K562 (cell line): ENCODE data around the gene CUX1. TPM values are rescaled to one million over a fixed set of nuclear protein-coding genes. Genes with fewer than 3 reads are reported as not detected.

Experiments used
- ATAC-seq: fragments of 200-7000 bp; cut with Tn5 transposase; 3 replicates; pipeline ENCODE4 v1.9.1; 2020; ENCODE audit warnings: moderate library complexity
- BruUV-seq: library from RNA; stranded (reverse); fragments of 400-500 nt; replicated peaks from 2 replicates; lab custom pipeline; 2021; lab: Mats Ljungman, UMichigan
- CTCF ChIA-PET: fragments of 300-600 bp; formaldehyde crosslinking; extraction: SDS; loops from one replicate; lab custom pipeline; 2021; ENCODE audit warnings: low intra/inter-chr PET ratio; lab: Yijun Ruan, JAX
- POLR2A ChIA-PET: fragments of 300-600, 350-650 bp; sonication (Branson Sonifier 250); formaldehyde crosslinking; extraction: SDS; loops from one replicate; lab custom pipeline; 2021; ENCODE audit warnings: antibody characterized with exemption, inconsistent platforms; lab: Yijun Ruan, JAX
- DNase-seq, 4 experiments: peaks; one replicate each; pipeline versions ENCODE4 v3.0.0 to v3.0.0-alpha.2; 2011 to 2018; ENCODE audit warnings: low spot score in 3 of 4, mixed read lengths in 3 of 4; ENCODE audit errors: extremely low read depth in 1 of 4
- FAIRE-seq: peaks from 2 replicates; lab custom pipeline; 2011; peaks lifted over from hg19 to GRCh38; lab: Jason Lieb, UNC
- H2AFZ ChIP-seq: 2 replicates; pipeline ENCODE4 v1.6.0; 2011; ENCODE audit warnings: low read depth, low read length, control low read depth, inconsistent platforms
- H3K27ac ChIP-seq: fragments of 200-600 bp; 3 replicates; pipeline ENCODE4 v1.8.0; 2011; ENCODE audit warnings: low read depth, mild to moderate bottlenecking, control low read depth, inconsistent platforms, low read length, moderate library complexity, mixed read lengths; ENCODE audit errors: extremely low read depth
- H3K27me3 ChIP-seq, 2 experiments: fragments of 300-600 bp in 1 of 2; 2 replicates in 1 of 2; 3 replicates in 1 of 2; pipeline versions ENCODE4 v1.6.0 to v1.8.0; 2011; ENCODE audit warnings: inconsistent platforms in 2 of 2, low read length in 2 of 2, mild to moderate bottlenecking in 1 of 2, mixed read lengths in 1 of 2, moderate library complexity in 1 of 2; ENCODE audit not compliant: control insufficient read depth in 2 of 2, insufficient read depth in 2 of 2
- H3K36me3 ChIP-seq: fragments of 300-600 bp; 3 replicates; pipeline ENCODE4 v1.8.0; 2011; ENCODE audit warnings: mild to moderate bottlenecking, low read length, inconsistent platforms; ENCODE audit not compliant: control insufficient read depth, insufficient read depth
- H3K4me1 ChIP-seq, 2 experiments: fragments of 200-600 bp in 1 of 2; replicated peaks in 1 of 2; 2 replicates in 1 of 2; 3 replicates in 1 of 2; pipeline versions ENCODE4 v1.5.1 to v1.8.0; 2011; ENCODE audit warnings: inconsistent platforms in 2 of 2, low read length in 2 of 2, mild to moderate bottlenecking in 1 of 2, mixed read lengths in 1 of 2, moderate library complexity in 1 of 2; ENCODE audit not compliant: control insufficient read depth in 2 of 2, insufficient read depth in 2 of 2
- H3K4me2 ChIP-seq: 2 replicates; pipeline ENCODE4 v1.6.1; 2011; ENCODE audit warnings: low read length, control low read depth, inconsistent platforms, mixed read lengths; ENCODE audit not compliant: insufficient read depth
- H3K4me3 ChIP-seq: fragments of 200-600 bp; sonication (generic), shearing (Covaris generic); 2 replicates; pipeline ENCODE4 v1.5.1; 2016; ENCODE audit warnings: control low read depth, inconsistent platforms
- H3K79me2 ChIP-seq: fragments of 200-600 bp; 3 replicates; pipeline ENCODE4 v1.8.0; 2011; ENCODE audit warnings: low read length, inconsistent platforms; ENCODE audit not compliant: control insufficient read depth, insufficient read depth
- H3K9ac ChIP-seq, 2 experiments: 2 replicates each; pipeline versions ENCODE4 v1.6.0 to v1.6.1; 2011; ENCODE audit warnings: low read depth in 2 of 2, low read length in 2 of 2, control low read depth in 1 of 2, inconsistent platforms in 1 of 2, mild to moderate bottlenecking in 1 of 2, mixed read lengths in 1 of 2; ENCODE audit not compliant: insufficient read depth in 1 of 2
- H3K9me1 ChIP-seq: one replicate; pipeline ENCODE4 v1.6.0; 2011; ENCODE audit warnings: inconsistent platforms, mild to moderate bottlenecking, low read length, moderate library complexity; ENCODE audit not compliant: control insufficient read depth, insufficient read depth
- H3K9me3 ChIP-seq: replicated peaks from 2 replicates; pipeline ENCODE4 v1.5.1; 2011; ENCODE audit warnings: low read depth, low read length, inconsistent platforms; ENCODE audit not compliant: control insufficient read depth, insufficient read depth
- H4K20me1 ChIP-seq: replicated peaks from 2 replicates; pipeline ENCODE4 v1.6.1; 2011; ENCODE audit warnings: low read length, inconsistent platforms, mixed read lengths; ENCODE audit not compliant: control insufficient read depth, insufficient read depth
- ADNP ChIP-seq: fragments of 200-800 bp; sonication (Bioruptor generic); IDR thresholded peaks from 2 replicates; pipeline ENCODE4 v1.6.1; 2016; ENCODE audit warnings: missing genetic modification characterization, missing compliant biosample characterization
- BRF1 ChIP-seq: IDR thresholded peaks from 3 replicates; pipeline ENCODE4 v1.6.1; 2011; ENCODE audit warnings: borderline replicate concordance, mild to moderate bottlenecking; ENCODE audit not compliant: insufficient read length; ENCODE audit errors: extremely low read depth
- CBX3 ChIP-seq, 2 experiments: IDR thresholded peaks; 1 replicate in 1 of 2; 2 replicates in 1 of 2; pipeline ENCODE4 v1.6.1; 2012; ENCODE audit warnings: inconsistent platforms in 2 of 2, low read length in 2 of 2, borderline replicate concordance in 1 of 2, control low read depth in 1 of 2
- FOXM1 ChIP-seq, 2 experiments: fragments of 450-650 bp in 1 of 2; sonication (generic) in 1 of 2; formaldehyde crosslinking in 1 of 2; IDR thresholded peaks; 2 replicates each; pipeline versions ENCODE4 v1.6.1 to v1.9.0; 2017 to 2022; ENCODE audit warnings: low read depth in 2 of 2, mild to moderate bottlenecking in 2 of 2, missing genetic modification reagents in 1 of 2, moderate library complexity in 1 of 2
- HBP1 ChIP-seq: fragments of 450-650 bp; formaldehyde crosslinking; IDR thresholded peaks from 2 replicates; pipeline ENCODE4 v1.4.0; 2022; ENCODE audit warnings: missing genetic modification characterization
- IRF9 ChIP-seq: fragments of 450-650 bp; IDR thresholded peaks from 2 replicates; pipeline ENCODE4 v1.6.1; 2016; ENCODE audit warnings: missing biosample characterization, missing genetic modification characterization
- MED1 ChIP-seq: sonication (generic); formaldehyde crosslinking; IDR thresholded peaks from 2 replicates; pipeline ENCODE4 v1.8.1; 2023; ENCODE audit warnings: missing genetic modification reagents, borderline replicate concordance
- MTA1 ChIP-seq: fragments of 450-650 bp; IDR thresholded peaks from 2 replicates; pipeline ENCODE4 v1.6.1; 2017; ENCODE audit warnings: borderline replicate concordance
- PURB ChIP-seq: sonication (generic); formaldehyde crosslinking; IDR thresholded peaks from 2 replicates; pipeline ENCODE4 v1.9.0; 2021; ENCODE audit warnings: low read depth, mild to moderate bottlenecking, missing genetic modification reagents
- ZBTB2 ChIP-seq: fragments of 450-650 bp; IDR thresholded peaks from 2 replicates; pipeline ENCODE4 v1.6.1; 2016; ENCODE audit warnings: antibody characterized with exemption
- ZNF263 ChIP-seq: sonication (generic); formaldehyde crosslinking; IDR thresholded peaks from 2 replicates; pipeline ENCODE4 v1.8.0; 2022; ENCODE audit warnings: mild to moderate bottlenecking, missing genetic modification reagents, borderline replicate concordance
- ZNF274 ChIP-seq: IDR thresholded peaks from 2 replicates; pipeline ENCODE4 v1.6.1; 2011; ENCODE audit warnings: low read depth, mild to moderate bottlenecking, low read length, moderate library complexity, borderline replicate concordance
- ZNF316 ChIP-seq: fragments of 450-650 bp; IDR thresholded peaks from 2 replicates; pipeline ENCODE4 v1.6.1; 2016
- ZNF445 ChIP-seq: fragments of 250-450 bp; sonication (Bioruptor Pico); IDR thresholded peaks from 2 replicates; pipeline ENCODE4 v1.4.0; 2020; ENCODE audit warnings: low read depth, mild to moderate bottlenecking, moderate library complexity
- ZNF518B ChIP-seq: fragments of 250-450 bp; sonication (Bioruptor Pico); IDR thresholded peaks from 2 replicates; pipeline ENCODE4 v1.5.0; 2021; ENCODE audit warnings: mild to moderate bottlenecking, moderate library complexity
- WGBS: fragments of 100-300 bp; shearing (Covaris generic); methylation state at CpG from one replicate; pipeline ENCODE4 v1.1.6; 2016; ENCODE audit warnings: low coverage, mixed read lengths; ENCODE audit not compliant: insufficient coverage; ENCODE audit errors: missing lambda C conversion rate; 5-methylcytosine and 5-hydroxymethylcytosine counted together
- in situ Hi-C: fragments of 300-500 bp; cut with MboI; formaldehyde crosslinking; loops from 4 replicates; pipeline ENCODE4 v1.15.0; 2018; ENCODE audit warnings: inconsistent platforms, mixed read lengths
- intact Hi-C: fragments of 100-400 bp; cut with micrococcal nuclease; formaldehyde crosslinking; loops from 2 replicates; pipeline ENCODE4 v1.14.2; 2022
- polyA plus RNA-seq, 8 experiments: library from polyadenylated mRNA; depleted of rRNA in 4 of 8; stranded (reverse) in 5 of 8; unstranded in 3 of 8; fragments of >200 nt; fragmentation: Nextera tagmentation in 2 of 8; fragmentation: Illumina TruSeq in 1 of 8; extraction: Ambion mirVana in 2 of 8; extraction: Trizol in 1 of 8; gene quantifications; 2 replicates each; pipeline versions ENCODE4 v1.2.1 to v1.2.3, GENCODE V29; 2011 to 2014; ENCODE audit warnings: inconsistent platforms in 1 of 8, missing spikeins in 1 of 8
- total RNA-seq, 7 experiments: library from RNA; depleted of rRNA in 6 of 7; stranded (reverse); fragments of >200 nt in 6 of 7; fragmentation: Illumina TruSeq in 2 of 7; extraction: Trizol in 2 of 7; gene quantifications; 2 replicates each; pipeline versions ENCODE4 v1.2.1 to v1.2.3, GENCODE V29; 2011 to 2021; ENCODE audit warnings: low replicate concordance in 1 of 7

CUX1 gene
- total and polyA plus RNA-seq, 9 of the 15 experiments (the other 6 are each of a cell fraction or from before 2014, with no cell fraction given), result 3.6 to 55.3 (median 25.2) TPM

- ATAC-seq, result no peak
- H3K27me3 ChIP-seq, result no peaks in the 10 kb centered on the region
- CTCF ChIA-PET, result interaction anchor here (0.9 kb wide), 1 partner anchor 65 kb away, joined by 3 read pairs; no protein-coding TSS in a partner anchor
- H3K27ac ChIP-seq, result no peak overlapping the region
- no peaks in the 10 kb centered on the region for H3K79me2 ChIP-seq
- no peak for DNase-seq
- no peak overlapping the region for H3K4me2 ChIP-seq
- H3K9me3 ChIP-seq, result no peaks in the 10 kb centered on the region
- peaks cover 20% of the 10 kb centered on the region; the same call in 2 of the 3 replicates for H3K36me3 ChIP-seq
- no peak for FAIRE-seq
- H3K9me1 ChIP-seq, result no peaks in the 10 kb centered on the region
- no peak overlapping the region for H3K4me3 ChIP-seq
- H3K4me1 ChIP-seq, result no peaks in the 10 kb centered on the region; a peak in 1 of 5 replicates
- BruUV-seq, result no TSS peak
- POLR2A ChIA-PET, result no interaction called here
- intact Hi-C loops (no loop called here), in situ Hi-C loops (no loop called here)
- 0 out of 2 replicates have a peak, but pooled peaks cover 7% of the 10 kb centered on the region for H4K20me1 ChIP-seq
- H3K9ac ChIP-seq, result no peak overlapping the region
- WGBS, result 82% methylated on average over 15 of the region's 15 CpGs
- no peak overlapping the region for H2AFZ ChIP-seq
- TF ChIP-seq ZNF445 (CRISPR knock-in tag), result no peak
- no peak for TF ChIP-seq ZNF263
- no peak for TF ChIP-seq CBX3 (IDR thresholded peaks at IDR 0.05; ENCODE audit: borderline replicate concordance in 1 of 2, low read length in 2 of 2)
- TF ChIP-seq HBP1 (CRISPR knock-in tag), result no peak
- TF ChIP-seq MED1 (CRISPR knock-in tag), result no peak
- TF ChIP-seq IRF9 (tag), result no peak
- no peak for TF ChIP-seq ZNF518B (CRISPR knock-in tag)
- TF ChIP-seq PURB, result no peak
- TF ChIP-seq ZNF274, result no peak
- no peak for TF ChIP-seq FOXM1 (IDR thresholded peaks at IDR 0.05; ENCODE audit: low read depth)
- no peak for TF ChIP-seq FOXM1 (CRISPR knock-in tag; IDR thresholded peaks at IDR 0.05; ENCODE audit: low read depth)
- no peak for TF ChIP-seq ADNP (tag)
- TF ChIP-seq ZBTB2, result no peak
- no peak for TF ChIP-seq ZNF316
- TF ChIP-seq MTA1, result no peak
- no peak for TF ChIP-seq BRF1
Measured at GRCh38 chr7:102214477-102215072, 397.1 kb downstream of the CUX1 start.
